Lung (tissue), 12 donors: ENCODE data around the gene MOB1B. TPM values are rescaled to one million over a fixed set of nuclear protein-coding genes. Genes with fewer than 3 reads are reported as not detected.
A peak's percentile ranks its signal among the peaks of the same experiment; 100 is the strongest.

ENCODE experiments used
- ATAC-seq: fragments of 200-7000 bp; cut with Tn5 transposase; one replicate; pipeline ENCODE4 v1.9.1; 2020; ENCODE audit warnings: moderate number of reproducible peaks; ENCODE audit not compliant: insufficient read depth, low FRiP score
- DNase-seq, 3 donors: peaks; one replicate each; pipeline ENCODE4 v3.0.0-alpha.2; 2013 to 2017
- H3K27ac ChIP-seq, 2 donors: one replicate each; pipeline ENCODE4 v1.5.1; 2013; ENCODE audit warnings: mild to moderate bottlenecking in 2 of 2, moderate library complexity in 2 of 2, control low read depth in 1 of 2, inconsistent platforms in 1 of 2, low read depth in 1 of 2, low read length in 1 of 2
- H3K27me3 ChIP-seq, 3 donors: one replicate each; pipeline ENCODE4 v1.5.1; 2013; ENCODE audit warnings: low read length in 2 of 3; ENCODE audit not compliant: control insufficient read depth in 3 of 3, insufficient read depth in 3 of 3
- H3K36me3 ChIP-seq, 4 donors: one replicate each; pipeline ENCODE4 v1.5.1; 2013; ENCODE audit warnings: low read length in 4 of 4, mild to moderate bottlenecking in 1 of 4, moderate library complexity in 1 of 4; ENCODE audit not compliant: control insufficient read depth in 4 of 4, insufficient read depth in 4 of 4
- H3K4me1 ChIP-seq, 5 donors: one replicate each; pipeline ENCODE4 v1.5.1; 2013; ENCODE audit warnings: low read length in 5 of 5, mild to moderate bottlenecking in 2 of 5, moderate library complexity in 1 of 5; ENCODE audit not compliant: control insufficient read depth in 5 of 5, insufficient read depth in 5 of 5
- H3K4me3 ChIP-seq: one replicate; pipeline ENCODE4 v1.5.1; 2013; ENCODE audit warnings: mild to moderate bottlenecking, control low read depth, moderate library complexity
- H3K9ac ChIP-seq, 2 donors: one replicate each; pipeline ENCODE4 v1.5.1; 2013; ENCODE audit warnings: low read length in 2 of 2, control low read depth in 1 of 2; ENCODE audit not compliant: insufficient read depth in 1 of 2
- H3K9me3 ChIP-seq, 4 donors: one replicate each; pipeline ENCODE4 v1.5.1; 2013; ENCODE audit warnings: low read length in 3 of 4, mild to moderate bottlenecking in 1 of 4, moderate library complexity in 1 of 4; ENCODE audit not compliant: control insufficient read depth in 4 of 4, insufficient read depth in 3 of 4
- WGBS, 2 donors: extraction: QIAGEN DNeasy Blood & Tissue Kit; methylation state at CpG; one replicate each; pipeline ENCODE4 v1.1.7; 2013; 5-methylcytosine and 5-hydroxymethylcytosine counted together
- polyA plus RNA-seq, 2 donors: library from polyadenylated mRNA; stranded (reverse); fragments of 200-250 nt; gene quantifications; one replicate each; pipeline ENCODE4 v1.2.1, GENCODE V29; 2013
- total RNA-seq, 2 donors: library from RNA; depleted of rRNA in 1 of 2; stranded (reverse); fragments of >200 nt in 1 of 2; gene quantifications; one replicate each; pipeline ENCODE4 v1.2.1, GENCODE V29; 2014 to 2021
- TF ChIP-seq, protein P1 (sequence below): IDR thresholded peaks from 2 replicates; pipeline ENCODE4 v1.5.1; 2012; ENCODE audit warnings: mild to moderate bottlenecking; ENCODE audit errors: control extremely low read depth, extremely low read depth
- donor health status: control.
- donor health status: control.
- donor health status: Bipolar disorder and iron deficiency.
- donor health status: healthy.
- donor health status: DM: yes; HTN: yes; CAD: no.

The MOB1B gene
- total and polyA plus RNA-seq, 4 donors: 6.1 to 51.0 (median 16.0) TPM

DNA sequence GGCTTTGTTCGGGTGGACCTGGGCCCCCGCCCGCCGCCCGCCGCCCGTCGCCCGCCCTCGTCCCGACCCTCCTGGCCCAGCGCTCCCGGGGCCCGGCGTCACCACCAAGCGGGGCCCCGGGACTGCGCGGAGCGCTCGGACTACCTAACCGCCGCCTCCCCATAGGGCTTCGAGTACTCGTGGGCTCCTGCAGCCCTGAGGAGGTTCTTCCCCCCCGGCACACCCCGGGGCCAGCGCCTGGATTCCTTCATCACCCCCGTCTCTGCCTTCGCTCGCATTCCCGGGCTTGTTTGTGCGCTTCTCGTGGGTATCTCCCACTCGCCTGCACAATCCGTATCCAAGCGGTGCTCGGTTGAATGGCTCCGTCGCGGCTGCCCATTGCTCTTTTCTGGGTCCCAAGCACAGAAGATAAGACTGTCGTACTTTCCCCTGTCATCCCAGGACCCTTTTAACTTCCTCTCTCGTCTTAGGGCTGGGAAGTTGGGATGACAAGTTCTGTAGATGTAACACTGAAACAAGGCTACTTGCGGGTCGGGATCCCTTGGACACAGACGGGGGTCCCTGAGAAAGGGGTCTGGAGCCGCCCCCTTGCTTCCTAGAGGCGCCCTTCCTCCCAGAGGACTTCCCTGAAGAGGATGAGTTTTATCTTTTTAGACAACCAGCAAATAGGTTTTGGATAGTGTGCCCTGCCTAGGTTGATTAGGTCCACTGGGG, 565 bp downstream of the MOB1B start:
- Histone ChIP-seq H3K9me3 (no peaks in the 10 kb centered on the region), H3K4me3 (peak overlapping the region; percentile 93), H3K27ac (peak overlapping the region; percentile 78 to 94), H3K4me1 (peaks cover 0 to 18% (median 2%) of the 10 kb centered on the region in 5 donors), H3K9ac (peak overlapping the region; percentile 77 to 95), H3K36me3 (peaks cover 0 to 13% (median 9%) of the 10 kb centered on the region in 4 donors), H3K27me3 (no peaks in the 10 kb centered on the region)
- TF ChIP-seq, protein P1, sequence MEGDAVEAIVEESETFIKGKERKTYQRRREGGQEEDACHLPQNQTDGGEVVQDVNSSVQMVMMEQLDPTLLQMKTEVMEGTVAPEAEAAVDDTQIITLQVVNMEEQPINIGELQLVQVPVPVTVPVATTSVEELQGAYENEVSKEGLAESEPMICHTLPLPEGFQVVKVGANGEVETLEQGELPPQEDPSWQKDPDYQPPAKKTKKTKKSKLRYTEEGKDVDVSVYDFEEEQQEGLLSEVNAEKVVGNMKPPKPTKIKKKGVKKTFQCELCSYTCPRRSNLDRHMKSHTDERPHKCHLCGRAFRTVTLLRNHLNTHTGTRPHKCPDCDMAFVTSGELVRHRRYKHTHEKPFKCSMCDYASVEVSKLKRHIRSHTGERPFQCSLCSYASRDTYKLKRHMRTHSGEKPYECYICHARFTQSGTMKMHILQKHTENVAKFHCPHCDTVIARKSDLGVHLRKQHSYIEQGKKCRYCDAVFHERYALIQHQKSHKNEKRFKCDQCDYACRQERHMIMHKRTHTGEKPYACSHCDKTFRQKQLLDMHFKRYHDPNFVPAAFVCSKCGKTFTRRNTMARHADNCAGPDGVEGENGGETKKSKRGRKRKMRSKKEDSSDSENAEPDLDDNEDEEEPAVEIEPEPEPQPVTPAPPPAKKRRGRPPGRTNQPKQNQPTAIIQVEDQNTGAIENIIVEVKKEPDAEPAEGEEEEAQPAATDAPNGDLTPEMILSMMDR: no peak
- DNase-seq (peak; percentile 44 to 71 (median 50)), ATAC-seq (peak; percentile 50)
- 0 to 1% methylated on average over 33 to 48 of the region's 48 CpGs for whole genome bisulfite sequencing, 2 donors

- ATAC-seq: no peak
- Histone ChIP-seq H3K4me1 (peaks cover 0 to 18% (median 2%) of the 10 kb centered on the region in 5 donors), H3K27me3 (no peaks in the 10 kb centered on the region), H3K36me3 (peaks cover 0 to 13% (median 9%) of the 10 kb centered on the region in 4 donors), H3K9me3 (no peaks in the 10 kb centered on the region), H3K4me3 (peak overlapping the region; percentile 93), H3K27ac (no peak overlapping the region), H3K9ac (peak overlapping the region; percentile 77 to 95)
- 1 to 2% methylated on average over 5 of the region's 5 CpGs for WGBS, 2 donors
- TF ChIP-seq, protein P1: no peak
- peak in 2 of 3 donors; percentile 66 to 68 for DNase-seq
Measured at GRCh38 chr4:70903291-70903603, 1.1 kb downstream of the MOB1B start.

DNA sequence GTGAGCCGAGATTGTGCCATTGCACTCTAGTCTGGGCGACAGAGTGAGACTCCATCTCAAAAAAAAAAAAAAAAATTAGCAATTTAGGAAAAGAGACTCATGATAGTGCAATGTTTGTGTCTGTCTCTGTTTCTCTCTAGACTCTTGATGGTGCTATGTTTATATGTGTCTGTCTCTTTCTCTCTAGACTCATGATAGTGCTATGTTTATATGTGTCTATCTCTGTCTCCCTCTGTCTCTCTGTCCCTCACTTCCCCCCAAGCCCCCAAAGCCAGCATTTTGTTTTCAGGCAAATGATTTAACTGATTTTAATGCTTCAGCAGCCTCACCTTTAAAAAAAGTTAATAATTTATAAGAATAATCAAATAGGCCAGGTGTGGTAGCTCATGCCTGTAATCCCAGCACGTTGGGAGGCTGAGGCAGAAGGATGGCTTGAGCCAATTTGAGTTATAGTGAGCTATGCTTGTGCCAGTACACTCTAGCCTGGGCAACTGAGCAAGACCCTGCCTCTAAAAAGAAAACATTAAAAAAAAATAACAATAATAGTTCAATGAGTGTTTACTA, 6.9 kb downstream of the MOB1B start:
- Histone ChIP-seq H3K36me3 (peaks cover 0 to 20% (median 11%) of the 10 kb centered on the region in 4 donors), H3K27ac (no peak overlapping the region), H3K4me3 (no peak overlapping the region), H3K9me3 (no peaks in the 10 kb centered on the region), H3K27me3 (no peaks in the 10 kb centered on the region), H3K9ac (no peak overlapping the region), H3K4me1 (peaks cover 0 to 5% (median 2%) of the 10 kb centered on the region in 5 donors)
- TF ChIP-seq, protein P1: no peak
- no peak for DNase-seq
- WGBS, 2 donors: 85 to 96% methylated on average over 3 of the region's 3 CpGs
- no peak for ATAC-seq
